ENCODE measurements around the gene FOXN3.

DNA sequence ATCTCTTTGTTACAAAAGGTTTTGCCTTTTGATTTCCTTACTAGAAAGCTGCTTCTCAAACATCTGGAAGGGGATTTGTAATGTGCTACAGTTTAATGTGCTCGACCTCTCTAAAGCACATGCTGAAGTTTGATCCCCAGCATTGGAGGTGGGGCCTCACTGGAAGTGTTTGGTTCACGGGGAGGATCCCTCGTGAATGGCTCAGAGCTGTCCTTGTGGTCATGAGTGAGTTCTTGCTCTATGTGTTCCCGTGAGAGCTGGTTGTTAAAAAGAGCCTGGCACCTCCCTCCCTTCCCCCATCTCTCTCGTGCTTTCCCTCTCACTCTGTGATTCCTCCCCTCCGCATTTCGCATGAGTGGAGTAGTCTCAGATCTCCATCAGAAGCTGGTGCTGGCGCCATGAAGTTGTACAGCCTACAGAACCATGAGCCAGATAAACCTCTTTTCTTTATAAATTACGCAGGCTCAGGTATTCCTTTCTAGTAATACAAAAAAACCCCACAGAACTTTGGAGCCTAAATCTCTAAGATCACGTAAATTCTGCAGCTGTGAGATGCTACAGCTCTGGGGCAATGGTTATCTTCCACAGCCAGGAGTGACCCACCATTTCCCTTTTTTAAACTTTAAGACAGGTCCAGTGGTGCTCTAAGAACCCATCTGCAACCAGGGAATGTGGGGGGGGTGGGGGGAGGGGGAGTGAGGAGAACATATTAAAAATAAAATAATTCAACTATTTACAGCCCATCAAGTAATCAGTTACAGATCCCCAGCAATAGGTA lies 214.4 kb downstream of the FOXN3 start:
- no peak for TF ChIP-seq CTCF (IDR thresholded peaks at IDR 0.05)
- TF ChIP-seq ZFX (IDR thresholded peaks at IDR 0.05; ENCODE audit: borderline replicate concordance), result no peak

All from 22Rv1 (cell line).